Activated T-cell treated with anti-CD3 and anti-CD28 coated beads, Interleukin-2, amount 50 U/mL, for 48 hours (primary cell): ENCODE results near the gene UFSP2.

Experiments used
- DNase-seq, 2 experiments: peaks; one replicate each; pipeline ENCODE4 v3.0.0-alpha.2; 2020

UFSP2 gene

GRCh38 chr4:185425647-185426352 is at the start of gene UFSP2:
Gene UFSP2 (minus strand): TSS chr4:185425964. CDS start chr4:185425868, 96 bp downstream.
- peak; percentile 93 to 95 for DNase-seq

GRCh38 chr4:185473247-185473646 is 47.5 kb upstream of the UFSP2 start:
- no peak for DNase-seq

- DNase-seq = no peak
Observed at GRCh38 chr4:185472103-185472542, 46.4 kb upstream of the UFSP2 start.

GRCh38 chr4:185471235-185472102 is 45.7 kb upstream of the UFSP2 start, which contains the start of gene CCDC110:
Gene CCDC110 (minus strand): TSS chr4:185471733. CDS start chr4:185471683, 50 bp downstream.
- DNase-seq = peak; percentile 90 to 92

GRCh38 chr4:185470501-185471195 is 44.9 kb upstream of the UFSP2 start:
- no peak for DNase-seq

- no peak for DNase-seq
Observed at GRCh38 chr4:185469580-185470154, 43.9 kb upstream of the UFSP2 start.

GRCh38 chr4:185468999-185469398 is 43.2 kb upstream of the UFSP2 start:
- no peak for DNase-seq

- DNase-seq = no peak
Observed at GRCh38 chr4:185467991-185468390, 42.2 kb upstream of the UFSP2 start.

GRCh38 chr4:185467101-185467500 is 41.3 kb upstream of the UFSP2 start:
- DNase-seq = no peak

GRCh38 chr4:185465707-185466106 is 39.9 kb upstream of the UFSP2 start:
- no peak for DNase-seq

GRCh38 chr4:185464887-185465286 is 39.1 kb upstream of the UFSP2 start:
- DNase-seq = no peak

GRCh38 chr4:185464183-185464582 is 38.4 kb upstream of the UFSP2 start:
- no peak for DNase-seq

- no peak for DNase-seq
Observed at GRCh38 chr4:185463541-185463940, 37.8 kb upstream of the UFSP2 start.

GRCh38 chr4:185461565-185461964 is 35.8 kb upstream of the UFSP2 start:
- DNase-seq = no peak

- no peak for DNase-seq
Observed at GRCh38 chr4:185457136-185457535, 31.4 kb upstream of the UFSP2 start.

- no peak for DNase-seq
Observed at GRCh38 chr4:185456131-185456530, 30.4 kb upstream of the UFSP2 start.

- DNase-seq = no peak
Observed at GRCh38 chr4:185445209-185445608, 19.4 kb upstream of the UFSP2 start.

GRCh38 chr4:185441479-185441878 is 15.7 kb upstream of the UFSP2 start:
- no peak for DNase-seq

- DNase-seq = no peak
Observed at GRCh38 chr4:185437809-185438208, 12.0 kb upstream of the UFSP2 start.

GRCh38 chr4:185435466-185435865 is 9.7 kb upstream of the UFSP2 start:
- DNase-seq = no peak

- no peak for DNase-seq
Observed at GRCh38 chr4:185429660-185430059, 3.9 kb upstream of the UFSP2 start.

- DNase-seq = no peak
Observed at GRCh38 chr4:185426960-185427688, 1.4 kb upstream of the UFSP2 start.
